SU-DHL-6 (cell line): ENCODE data around the gene FOXF2.

Experiments used
- H2AFZ ChIP-seq: fragments of 200-600 bp; sonication (generic); 2 replicates; pipeline ENCODE4 v1.6.1; 2014; ENCODE audit warnings: low read depth, mild to moderate bottlenecking, moderate library complexity, mixed read lengths, antibody characterized with exemption, low read length; ENCODE audit not compliant: severe bottlenecking
- H3F3A ChIP-seq: fragments of 200-600 bp; shearing (Covaris generic); 2 replicates; pipeline ENCODE4 v1.6.0; 2016; ENCODE audit warnings: antibody characterized with exemption, mild to moderate bottlenecking; ENCODE audit not compliant: insufficient read depth
- H3K27ac ChIP-seq: fragments of 200-600 bp; sonication (generic); 2 replicates; pipeline ENCODE4 v1.5.1; 2016; ENCODE audit warnings: low read depth, mild to moderate bottlenecking, low read length, moderate library complexity, mixed read lengths
- H3K27me3 ChIP-seq: fragments of 200-600 bp; sonication (generic), shearing (Covaris generic); 2 replicates; pipeline ENCODE4 v1.6.0; 2014; ENCODE audit warnings: mild to moderate bottlenecking, low read length
- H3K36me3 ChIP-seq: fragments of 200-600 bp; sonication (generic); 2 replicates; pipeline ENCODE4 v1.6.1; 2014; ENCODE audit warnings: mild to moderate bottlenecking, low read length, mixed read lengths
- H3K4me2 ChIP-seq: fragments of 300-600, 200-600 bp; shearing (Covaris generic), sonication (generic); 2 replicates; pipeline ENCODE4 v1.6.0; 2014; ENCODE audit warnings: low read length, low read depth, mild to moderate bottlenecking; ENCODE audit not compliant: poor library complexity, severe bottlenecking
- H3K4me3 ChIP-seq: fragments of 200-600 bp; sonication (generic); 2 replicates; pipeline ENCODE4 v1.5.1; 2014; ENCODE audit warnings: antibody characterized with exemption, low read length, mild to moderate bottlenecking, mixed read lengths; ENCODE audit not compliant: insufficient read depth, poor library complexity, severe bottlenecking
- H3K79me2 ChIP-seq: fragments of 200-600 bp; sonication (generic); 2 replicates; pipeline ENCODE4 v1.6.1; 2014; ENCODE audit warnings: mild to moderate bottlenecking, low read length, moderate library complexity; ENCODE audit not compliant: insufficient read depth
- H3K9ac ChIP-seq: fragments of 200-600 bp; sonication (generic); 2 replicates; pipeline ENCODE4 v1.7.0; 2014; ENCODE audit warnings: mild to moderate bottlenecking, low read length
- H3K9me2 ChIP-seq: fragments of 200-600 bp; sonication (generic); replicated peaks from 2 replicates; pipeline ENCODE4 v1.6.1; 2014; ENCODE audit warnings: low read length; ENCODE audit not compliant: insufficient read depth
- H3K9me3 ChIP-seq: fragments of 200-600 bp; sonication (generic); 2 replicates; pipeline ENCODE4 v1.6.1; 2014; ENCODE audit warnings: low read length, mixed read lengths; ENCODE audit not compliant: insufficient read depth
- H4K20me1 ChIP-seq: fragments of 200-600 bp; sonication (generic); 2 replicates; pipeline ENCODE4 v1.6.1; 2014; ENCODE audit warnings: low read depth, mild to moderate bottlenecking, antibody characterized with exemption, low read length, moderate library complexity, mixed read lengths
- CTCF ChIP-seq: fragments of 200-600 bp; sonication (generic); IDR thresholded peaks from one replicate; pipeline ENCODE4 v1.5.1; 2017; ENCODE audit warnings: antibody characterized with exemption, mild to moderate bottlenecking, low read length, moderate library complexity; ENCODE audit not compliant: insufficient read depth, poor library complexity, severe bottlenecking
- EZH2phosphoT487 ChIP-seq: fragments of 200-600 bp; sonication (generic), shearing (Covaris generic); conservative IDR thresholded peaks from 2 replicates; pipeline ENCODE4 v1.6.1; 2018; ENCODE audit warnings: mild to moderate bottlenecking, antibody characterized with exemption, low read length, moderate library complexity, mixed read lengths

FOXF2 gene

GRCh38 chr6:1347161-1347560, 42.2 kb upstream of the FOXF2 start:
- Histone ChIP-seq H4K20me1 (no peaks in the 10 kb centered on the region), H3K9me3 (0 out of 2 replicates have a peak, but pooled peaks cover 8% of the 10 kb centered on the region), H3K36me3 (no peaks in the 10 kb centered on the region), H3K9ac (no peak overlapping the region), H3K4me3 (no peak overlapping the region), H2AFZ (no peak overlapping the region), H3K9me2 (no peaks in the 10 kb centered on the region), H3F3A (no peaks in the 10 kb centered on the region), H3K4me2 (no peak overlapping the region), H3K27ac (no peak overlapping the region), H3K79me2 (no peaks in the 10 kb centered on the region), H3K27me3 (no peaks in the 10 kb centered on the region)
- TF ChIP-seq CTCF (no peak), EZH2phosphoT487 (no peak)

GRCh38 chr6:1348675-1349074, 40.7 kb upstream of the FOXF2 start:
- no peak overlapping the region for H3K27ac ChIP-seq
- H3K9ac ChIP-seq, result no peak overlapping the region
- TF ChIP-seq EZH2phosphoT487 (no peak), CTCF (no peak)
- 0 out of 2 replicates have a peak, but pooled peaks cover 8% of the 10 kb centered on the region for H3K9me3 ChIP-seq
- no peak overlapping the region for H3K4me2 ChIP-seq
- no peaks in the 10 kb centered on the region for H3F3A ChIP-seq
- no peaks in the 10 kb centered on the region for H4K20me1 ChIP-seq
- no peaks in the 10 kb centered on the region for H3K36me3 ChIP-seq
- H3K79me2 ChIP-seq, result no peaks in the 10 kb centered on the region
- H3K4me3 ChIP-seq, result no peak overlapping the region
- no peak overlapping the region for H2AFZ ChIP-seq
- H3K9me2 ChIP-seq, result no peaks in the 10 kb centered on the region
- no peaks in the 10 kb centered on the region for H3K27me3 ChIP-seq

GRCh38 chr6:1349655-1350054, 39.7 kb upstream of the FOXF2 start:
- no peak for TF ChIP-seq CTCF
- TF ChIP-seq EZH2phosphoT487, result no peak
- no peaks in the 10 kb centered on the region for H3K27me3 ChIP-seq

More at GRCh38 chr6:1349655-1350054, 39.7 kb upstream of the FOXF2 start:
- Histone ChIP-seq H3K36me3 (no peaks in the 10 kb centered on the region), H3F3A (no peaks in the 10 kb centered on the region), H3K4me3 (no peak overlapping the region), H4K20me1 (no peaks in the 10 kb centered on the region), H3K27ac (no peak overlapping the region), H3K9me3 (0 out of 2 replicates have a peak, but pooled peaks cover 8% of the 10 kb centered on the region), H3K79me2 (no peaks in the 10 kb centered on the region), H3K9me2 (no peaks in the 10 kb centered on the region), H3K9ac (no peak overlapping the region), H3K4me2 (no peak overlapping the region), H2AFZ (no peak overlapping the region)
